ENCODE data around the gene MAPK8IP1. TPM values are rescaled to one million over a fixed set of nuclear protein-coding genes. Genes with fewer than 3 reads are reported as not detected.

The MAPK8IP1 gene
- total and polyA plus RNA-seq, 2 experiments from 2014 or later = 5.9 to 39.4 TPM

DNA sequence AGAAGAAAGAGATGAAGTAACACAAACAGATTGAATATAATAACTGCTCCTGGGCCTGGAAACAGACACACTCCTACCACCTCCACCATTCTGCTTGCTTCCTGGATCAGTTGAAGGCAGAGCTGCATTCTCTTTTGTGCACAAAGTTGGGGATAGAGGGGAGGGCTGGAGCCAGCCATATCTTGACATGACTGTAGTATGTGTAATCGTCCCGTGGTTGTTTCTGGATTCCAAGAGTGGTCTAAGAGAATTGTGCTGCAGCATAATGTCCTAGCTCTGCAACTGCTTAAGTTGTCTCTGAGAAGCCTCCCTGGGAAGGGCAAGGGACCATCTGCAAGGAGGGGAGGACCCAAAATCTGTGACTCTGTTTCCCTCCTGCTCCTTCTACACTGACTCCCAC, 35.0 kb upstream of the MAPK8IP1 start:
- ATAC-seq (no peak), DNase-seq (ENCODE audit: low spot score) (no peak)
- no peaks in the 10 kb centered on the region for H3K36me3 ChIP-seq (ENCODE audit: insufficient read depth)
- H3K9me3 Mint-ChIP-seq = no peaks in the 10 kb centered on the region
- H3K4me3 Mint-ChIP-seq = no peak overlapping the region
- no peaks in the 10 kb centered on the region for H3K36me3 Mint-ChIP-seq (ENCODE audit: low read depth)
- H3K4me1 ChIP-seq (ENCODE audit: insufficient read depth) = peaks cover 49% of the 10 kb centered on the region
- peaks cover 18% of the 10 kb centered on the region for H3K27me3 Mint-ChIP-seq (ENCODE audit: insufficient read depth, low read depth, poor library complexity)
- no peak overlapping the region for H3K27ac Mint-ChIP-seq
- H3K4me1 Mint-ChIP-seq = peaks cover 51% of the 10 kb centered on the region
- no peak overlapping the region for H3K27ac ChIP-seq (ENCODE audit: low read depth)
- H3K79me2 ChIP-seq (replicated peaks; ENCODE audit: insufficient read depth) = peaks cover 26% of the 10 kb centered on the region
- no peak overlapping the region for H2AFZ ChIP-seq
- peaks cover 29% of the 10 kb centered on the region for H3K27me3 ChIP-seq (ENCODE audit: insufficient read depth)
- no peak overlapping the region for H3K4me3 ChIP-seq
- no peak overlapping the region for H3K4me2 ChIP-seq
- peaks cover 33% of the 10 kb centered on the region for H4K20me1 ChIP-seq (replicated peaks; ENCODE audit: insufficient read depth)
- no peaks in the 10 kb centered on the region for H3K9me2 ChIP-seq (ENCODE audit: insufficient read depth)
- no peak for TF ChIP-seq EZH2 (IDR thresholded peaks at IDR 0.05; ENCODE audit: low read depth, unreplicated experiment)
- TF ChIP-seq NANOG (IDR thresholded peaks at IDR 0.05; ENCODE audit: borderline replicate concordance) = no peak
- no peak for TF ChIP-seq CREB1 (CRISPR knock-in tag; IDR thresholded peaks at IDR 0.05; ENCODE audit: low read depth)
- no peak for TF ChIP-seq EZH2phosphoT487 (IDR thresholded peaks at IDR 0.05; ENCODE audit: unreplicated experiment)
- TF ChIP-seq, protein P1, sequence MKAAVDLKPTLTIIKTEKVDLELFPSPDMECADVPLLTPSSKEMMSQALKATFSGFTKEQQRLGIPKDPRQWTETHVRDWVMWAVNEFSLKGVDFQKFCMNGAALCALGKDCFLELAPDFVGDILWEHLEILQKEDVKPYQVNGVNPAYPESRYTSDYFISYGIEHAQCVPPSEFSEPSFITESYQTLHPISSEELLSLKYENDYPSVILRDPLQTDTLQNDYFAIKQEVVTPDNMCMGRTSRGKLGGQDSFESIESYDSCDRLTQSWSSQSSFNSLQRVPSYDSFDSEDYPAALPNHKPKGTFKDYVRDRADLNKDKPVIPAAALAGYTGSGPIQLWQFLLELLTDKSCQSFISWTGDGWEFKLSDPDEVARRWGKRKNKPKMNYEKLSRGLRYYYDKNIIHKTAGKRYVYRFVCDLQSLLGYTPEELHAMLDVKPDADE (IDR thresholded peaks at IDR 0.05) = no peak
- no peak for TF ChIP-seq ZNF114 (CRISPR knock-in tag; IDR thresholded peaks at IDR 0.05)
- no peak for TF ChIP-seq JUNB (IDR thresholded peaks at IDR 0.05; ENCODE audit: unreplicated experiment)
- TF ChIP-seq CTCF (conservative IDR thresholded peaks at IDR 0.05; ENCODE audit: low read depth in 2 of 2) = no peak
- TF ChIP-seq STAT1 (IDR thresholded peaks at IDR 0.05; ENCODE audit: unreplicated experiment) = no peak
- TF ChIP-seq, protein P2, sequence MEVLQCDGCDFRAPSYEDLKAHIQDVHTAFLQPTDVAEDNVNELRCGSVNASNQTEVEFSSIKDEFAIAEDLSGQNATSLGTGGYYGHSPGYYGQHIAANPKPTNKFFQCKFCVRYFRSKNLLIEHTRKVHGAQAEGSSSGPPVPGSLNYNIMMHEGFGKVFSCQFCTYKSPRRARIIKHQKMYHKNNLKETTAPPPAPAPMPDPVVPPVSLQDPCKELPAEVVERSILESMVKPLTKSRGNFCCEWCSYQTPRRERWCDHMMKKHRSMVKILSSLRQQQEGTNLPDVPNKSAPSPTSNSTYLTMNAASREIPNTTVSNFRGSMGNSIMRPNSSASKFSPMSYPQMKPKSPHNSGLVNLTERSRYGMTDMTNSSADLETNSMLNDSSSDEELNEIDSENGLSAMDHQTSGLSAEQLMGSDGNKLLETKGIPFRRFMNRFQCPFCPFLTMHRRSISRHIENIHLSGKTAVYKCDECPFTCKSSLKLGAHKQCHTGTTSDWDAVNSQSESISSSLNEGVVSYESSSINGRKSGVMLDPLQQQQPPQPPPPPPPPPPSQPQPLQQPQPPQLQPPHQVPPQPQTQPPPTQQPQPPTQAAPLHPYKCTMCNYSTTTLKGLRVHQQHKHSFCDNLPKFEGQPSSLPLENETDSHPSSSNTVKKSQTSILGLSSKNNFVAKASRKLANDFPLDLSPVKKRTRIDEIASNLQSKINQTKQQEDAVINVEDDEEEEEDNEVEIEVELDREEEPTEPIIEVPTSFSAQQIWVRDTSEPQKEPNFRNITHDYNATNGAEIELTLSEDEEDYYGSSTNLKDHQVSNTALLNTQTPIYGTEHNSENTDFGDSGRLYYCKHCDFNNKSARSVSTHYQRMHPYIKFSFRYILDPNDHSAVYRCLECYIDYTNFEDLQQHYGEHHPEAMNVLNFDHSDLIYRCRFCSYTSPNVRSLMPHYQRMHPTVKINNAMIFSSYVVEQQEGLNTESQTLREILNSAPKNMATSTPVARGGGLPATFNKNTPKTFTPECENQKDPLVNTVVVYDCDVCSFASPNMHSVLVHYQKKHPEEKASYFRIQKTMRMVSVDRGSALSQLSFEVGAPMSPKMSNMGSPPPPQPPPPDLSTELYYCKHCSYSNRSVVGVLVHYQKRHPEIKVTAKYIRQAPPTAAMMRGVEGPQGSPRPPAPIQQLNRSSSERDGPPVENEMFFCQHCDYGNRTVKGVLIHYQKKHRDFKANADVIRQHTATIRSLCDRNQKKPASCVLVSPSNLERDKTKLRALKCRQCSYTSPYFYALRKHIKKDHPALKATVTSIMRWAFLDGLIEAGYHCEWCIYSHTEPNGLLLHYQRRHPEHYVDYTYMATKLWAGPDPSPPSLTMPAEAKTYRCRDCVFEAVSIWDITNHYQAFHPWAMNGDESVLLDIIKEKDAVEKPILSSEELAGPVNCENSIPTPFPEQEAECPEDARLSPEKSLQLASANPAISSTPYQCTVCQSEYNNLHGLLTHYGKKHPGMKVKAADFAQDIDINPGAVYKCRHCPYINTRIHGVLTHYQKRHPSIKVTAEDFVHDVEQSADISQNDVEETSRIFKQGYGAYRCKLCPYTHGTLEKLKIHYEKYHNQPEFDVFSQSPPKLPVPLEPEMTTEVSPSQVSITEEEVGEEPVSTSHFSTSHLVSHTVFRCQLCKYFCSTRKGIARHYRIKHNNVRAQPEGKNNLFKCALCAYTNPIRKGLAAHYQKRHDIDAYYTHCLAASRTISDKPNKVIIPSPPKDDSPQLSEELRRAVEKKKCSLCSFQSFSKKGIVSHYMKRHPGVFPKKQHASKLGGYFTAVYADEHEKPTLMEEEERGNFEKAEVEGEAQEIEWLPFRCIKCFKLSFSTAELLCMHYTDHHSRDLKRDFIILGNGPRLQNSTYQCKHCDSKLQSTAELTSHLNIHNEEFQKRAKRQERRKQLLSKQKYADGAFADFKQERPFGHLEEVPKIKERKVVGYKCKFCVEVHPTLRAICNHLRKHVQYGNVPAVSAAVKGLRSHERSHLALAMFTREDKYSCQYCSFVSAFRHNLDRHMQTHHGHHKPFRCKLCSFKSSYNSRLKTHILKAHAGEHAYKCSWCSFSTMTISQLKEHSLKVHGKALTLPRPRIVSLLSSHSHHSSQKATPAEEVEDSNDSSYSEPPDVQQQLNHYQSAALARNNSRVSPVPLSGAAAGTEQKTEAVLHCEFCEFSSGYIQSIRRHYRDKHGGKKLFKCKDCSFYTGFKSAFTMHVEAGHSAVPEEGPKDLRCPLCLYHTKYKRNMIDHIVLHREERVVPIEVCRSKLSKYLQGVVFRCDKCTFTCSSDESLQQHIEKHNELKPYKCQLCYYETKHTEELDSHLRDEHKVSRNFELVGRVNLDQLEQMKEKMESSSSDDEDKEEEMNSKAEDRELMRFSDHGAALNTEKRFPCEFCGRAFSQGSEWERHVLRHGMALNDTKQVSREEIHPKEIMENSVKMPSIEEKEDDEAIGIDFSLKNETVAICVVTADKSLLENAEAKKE (CRISPR knock-in tag; IDR thresholded peaks at IDR 0.05) = no peak
- no peak for TF ChIP-seq ZNF331 (CRISPR knock-in tag; IDR thresholded peaks at IDR 0.05; ENCODE audit: low read depth)
- TF ChIP-seq REST (IDR thresholded peaks at IDR 0.05; ENCODE audit: unreplicated experiment) = no peak
- TF ChIP-seq POLR2AphosphoS5 (IDR thresholded peaks at IDR 0.05; ENCODE audit: low read depth) = no peak
- 0 out of 2 replicates have a peak, but pooled peaks cover 9% of the 10 kb centered on the region for H3F3A ChIP-seq (replicated peaks; ENCODE audit: low read depth)
